A549 (cell line): Measurements from ENCODE around the gene TPM2. TPM values are rescaled to one million over a fixed set of nuclear protein-coding genes. Genes with fewer than 3 reads are reported as not detected.

ENCODE experiments used
- ATAC-seq, 2 experiments: fragments of 200-7000 bp in 1 of 2; fragments of >200 bp in 1 of 2; cut with Nextera tagmentation in 1 of 2; cut with Tn5 transposase in 1 of 2; 3 replicates each; pipeline versions ENCODE4 v1.8.0 to v1.9.1; 2018 to 2020; ENCODE audit warnings: mild to moderate bottlenecking in 1 of 2, moderate library complexity in 1 of 2
- CTCF ChIA-PET: fragments of 300-600 bp; sonication (Branson Sonifier 250); formaldehyde crosslinking; extraction: SDS; loops from one replicate; lab custom pipeline; 2021; ENCODE audit warnings: antibody characterized with exemption, inconsistent platforms; lab: Yijun Ruan, JAX
- POLR2A ChIA-PET: fragments of 350-600 bp; formaldehyde crosslinking; extraction: SDS; loops from one replicate; lab custom pipeline; 2021; ENCODE audit warnings: antibody characterized with exemption, inconsistent platforms; lab: Yijun Ruan, JAX
- DNase-seq, 2 experiments: peaks; one replicate each; pipeline versions ENCODE4 v3.0.0 to v3.0.0-alpha.2; 2011 to 2016; ENCODE audit warnings: low read depth in 1 of 2, low spot score in 1 of 2
- FAIRE-seq: peaks from 2 replicates; lab custom pipeline; 2011; peaks lifted over from hg19 to GRCh38; lab: Jason Lieb, UNC
- H3K27ac ChIP-seq, 2 experiments: fragments of >200 bp; sonication (Bioruptor Twin); formaldehyde crosslinking; 3 replicates each; pipeline ENCODE4 v1.5.1; 2016 to 2017
- H3K4me1 ChIP-seq: fragments of >200 bp; sonication (Bioruptor Twin); formaldehyde crosslinking; 3 replicates; pipeline ENCODE4 v1.6.1; 2016
- H3K4me2 ChIP-seq: fragments of >200 bp; sonication (Bioruptor Twin); formaldehyde crosslinking; 3 replicates; pipeline ENCODE4 v1.6.1; 2016
- H3K4me3 ChIP-seq: fragments of >200 bp; sonication (Bioruptor Twin); formaldehyde crosslinking; 3 replicates; pipeline ENCODE4 v1.5.1; 2016
- H3K9me3 ChIP-seq: fragments of >200 bp; sonication (Bioruptor Twin); formaldehyde crosslinking; 3 replicates; pipeline ENCODE4 v1.6.1; 2016
- BCL3 ChIP-seq: fragments of >200 bp; sonication (Bioruptor Twin); formaldehyde crosslinking; IDR thresholded peaks from 3 replicates; pipeline ENCODE4 v1.6.1; 2016
- CEBPB ChIP-seq, 2 experiments: fragments of >200 bp in 1 of 2; sonication (Bioruptor Twin) in 1 of 2; formaldehyde crosslinking in 1 of 2; IDR thresholded peaks; 2 replicates each; pipeline ENCODE4 v1.6.1; 2012 to 2016
- CHD2 ChIP-seq: fragments of 150-350 bp; IDR thresholded peaks from 2 replicates; pipeline ENCODE4 v1.6.1; 2014; ENCODE audit warnings: low read length; ENCODE audit not compliant: partially characterized antibody
- CHD4 ChIP-seq: fragments of 200-600 bp; sonication (generic); IDR thresholded peaks from 2 replicates; pipeline ENCODE4 v1.6.1; 2016; ENCODE audit warnings: antibody characterized with exemption, mild to moderate bottlenecking, borderline replicate concordance
- EP300 ChIP-seq, 2 experiments: fragments of >200 bp; sonication (Bioruptor Twin); formaldehyde crosslinking; IDR thresholded peaks; 2 replicates in 1 of 2; 3 replicates in 1 of 2; pipeline ENCODE4 v1.6.1; 2016 to 2017
- HDAC2 ChIP-seq: fragments of 200-600 bp; sonication (generic); IDR thresholded peaks from 2 replicates; pipeline ENCODE4 v1.6.1; 2016
- HES2 ChIP-seq: fragments of >200 bp; sonication (Bioruptor Twin); formaldehyde crosslinking; IDR thresholded peaks from 2 replicates; pipeline ENCODE4 v1.6.1; 2016
- HEYL ChIP-seq: fragments of 250-450 bp; sonication (Bioruptor Pico); IDR thresholded peaks from 2 replicates; pipeline ENCODE4 v1.8.0; 2021; ENCODE audit warnings: mild to moderate bottlenecking, moderate library complexity
- HMGXB4 ChIP-seq: fragments of 250-450 bp; sonication (Bioruptor Pico); IDR thresholded peaks from 2 replicates; pipeline ENCODE4 v1.5.0; 2021; ENCODE audit warnings: mild to moderate bottlenecking, moderate library complexity, borderline replicate concordance
- HOXB13 ChIP-seq: fragments of 250-450 bp; sonication (Bioruptor Pico); IDR thresholded peaks from 2 replicates; pipeline ENCODE4 v1.5.0; 2020; ENCODE audit warnings: low read depth, mild to moderate bottlenecking, moderate library complexity
- HOXB5 ChIP-seq: fragments of 250-450 bp; sonication (Bioruptor Pico); IDR thresholded peaks from 2 replicates; pipeline ENCODE4 v1.5.0; 2020; ENCODE audit warnings: mild to moderate bottlenecking, moderate library complexity
- JUN ChIP-seq, 2 experiments: fragments of >200 bp; sonication (Bioruptor Twin); formaldehyde crosslinking; IDR thresholded peaks; 2 replicates in 1 of 2; 3 replicates in 1 of 2; pipeline ENCODE4 v1.6.1; 2016 to 2017
- NPAS2 ChIP-seq: fragments of 250-450 bp; sonication (Bioruptor Pico); IDR thresholded peaks from 2 replicates; pipeline ENCODE4 v1.8.0; 2022; ENCODE audit warnings: mild to moderate bottlenecking, moderate library complexity, borderline replicate concordance
- PBX3 ChIP-seq: IDR thresholded peaks from 2 replicates; pipeline ENCODE4 v1.6.1; 2012
- RCOR1 ChIP-seq: fragments of 150-350 bp; IDR thresholded peaks from 2 replicates; pipeline ENCODE4 v1.6.1; 2014; ENCODE audit warnings: antibody characterized with exemption, low read length, low read depth
- RFX5 ChIP-seq: fragments of 450-650 bp; IDR thresholded peaks from 2 replicates; pipeline ENCODE4 v1.7.1; 2014; ENCODE audit warnings: antibody characterized with exemption, mild to moderate bottlenecking, moderate library complexity
- SMC3 ChIP-seq: fragments of >200 bp; sonication (Bioruptor Twin); formaldehyde crosslinking; IDR thresholded peaks from 3 replicates; pipeline ENCODE4 v1.6.1; 2018; ENCODE audit warnings: inconsistent platforms
- TFCP2L1 ChIP-seq: fragments of 250-450 bp; sonication (Bioruptor Pico); IDR thresholded peaks from 2 replicates; pipeline ENCODE4 v1.5.0; 2021; ENCODE audit warnings: mild to moderate bottlenecking
- TP53 ChIP-seq: fragments of 250-450 bp; sonication (Bioruptor Pico); IDR thresholded peaks from 2 replicates; pipeline ENCODE4 v1.5.0; 2021; ENCODE audit warnings: mild to moderate bottlenecking, moderate library complexity
- ZC3H11A ChIP-seq: fragments of 450-650 bp; IDR thresholded peaks from 2 replicates; pipeline ENCODE4 v1.6.1; 2014; ENCODE audit warnings: antibody characterized with exemption, mild to moderate bottlenecking
- ZFP36 ChIP-seq: fragments of 450-650 bp; IDR thresholded peaks from 2 replicates; pipeline ENCODE4 v1.6.1; 2014; ENCODE audit warnings: borderline replicate concordance; ENCODE audit not compliant: partially characterized antibody
- ZSCAN20 ChIP-seq: fragments of 250-450 bp; sonication (Bioruptor Pico); IDR thresholded peaks from 2 replicates; pipeline ENCODE4 v1.8.0; 2022; ENCODE audit warnings: mild to moderate bottlenecking, moderate library complexity
- WGBS: methylation state at CpG from one replicate; pipeline ENCODE4 v1.1.6; 2017; ENCODE audit errors: missing lambda C conversion rate; 5-methylcytosine and 5-hydroxymethylcytosine counted together
- polyA plus RNA-seq, 4 experiments: library from polyadenylated mRNA; depleted of rRNA in 3 of 4; stranded (reverse); fragments of >200 nt; fragmentation: RNase III in 1 of 4; extraction: RNeasy Plus Mini Kit Qiagen cat#74134 plus additional on column Dnase treatment in 1 of 4; gene quantifications; 2 replicates in 3 of 4; 3 replicates in 1 of 4; pipeline ENCODE4 v1.2.3, GENCODE V29; 2011 to 2017

The TPM2 gene
- polyA plus RNA-seq, 2 of the 4 experiments (the other 2 are of a cell fraction): 281 to 956 TPM

GRCh38 chr9:35738924-35739323 lies 49.2 kb upstream of the TPM2 start:
- Histone ChIP-seq H3K27ac (no peak overlapping the region), H3K4me3 (no peak overlapping the region), H3K4me1 (peaks cover 8% of the 10 kb centered on the region), H3K4me2 (no peak overlapping the region), H3K9me3 (no peaks in the 10 kb centered on the region)
- TF ChIP-seq PBX3 (no peak), SMC3 (no peak), HES2 (no peak), TFCP2L1 (no peak), HDAC2 (no peak), CHD4 (no peak), CEBPB (IDR thresholded peaks at IDR 0.05) (no peak), CHD2 (no peak), ZSCAN20 (CRISPR knock-in tag) (no peak), EP300 (IDR thresholded peaks at IDR 0.05) (no peak), ZC3H11A (no peak), ZFP36 (no peak), HMGXB4 (CRISPR knock-in tag) (no peak), HEYL (CRISPR knock-in tag) (no peak), RFX5 (no peak), HOXB5 (CRISPR knock-in tag) (no peak), BCL3 (no peak)
- ChIA-PET POLR2A (interaction anchor here (0.6 to 1.1 kb wide), 2 partner anchors 10 to 11 kb away, joined by 3 to 5 read pairs; partner anchors contain the start of genes GBA2 and RGP1), CTCF (interaction anchor here (0.6 to 19.8 kb wide), 10 partner anchors 8 to 126 kb away, joined by 3 to 243 read pairs (median 16); partner anchors contain the start of genes ARHGEF39, CCDC107, CREB3 and GBA2)
- no peak for ATAC-seq
- no peak for FAIRE-seq
- WGBS: 88% methylated on average over 7 of the region's 7 CpGs
- no peak for DNase-seq

GRCh38 chr9:35738186-35738585 lies 48.5 kb upstream of the TPM2 start:
- Histone ChIP-seq H3K4me2 (no peak overlapping the region), H3K4me1 (peaks cover 16% of the 10 kb centered on the region), H3K9me3 (no peaks in the 10 kb centered on the region), H3K4me3 (no peak overlapping the region), H3K27ac (no peak overlapping the region)
- no peak for ATAC-seq
- no peak for DNase-seq
- TF ChIP-seq SMC3: no peak
- no peak for TF ChIP-seq JUN (IDR thresholded peaks at IDR 0.05)
- TF ChIP-seq NPAS2: no peak
- no peak for TF ChIP-seq PBX3
- no peak for TF ChIP-seq RCOR1
- no peak for TF ChIP-seq TP53 (CRISPR knock-in tag)
- no peak for TF ChIP-seq CHD2
- TF ChIP-seq HOXB13: no peak
- no peak for TF ChIP-seq HES2
- no peak for FAIRE-seq
- CTCF ChIA-PET: interaction anchor here (0.7 to 19.8 kb wide), 12 partner anchors 8 to 173 kb away, joined by 3 to 243 read pairs (median 6); partner anchors contain the start of genes ARHGEF39, CCDC107, CREB3 and GBA2
- 73% methylated on average over 4 of the region's 4 CpGs for WGBS
- POLR2A ChIA-PET: interaction anchor here (1.6 kb wide), 1 partner anchor 10 kb away, joined by 5 read pairs; the partner anchor contains the start of genes GBA2 and RGP1
